Measurements from ENCODE around the gene FAU. TPM values are rescaled to one million over a fixed set of nuclear protein-coding genes. Genes with fewer than 3 reads are reported as not detected.

FAU gene
- total and polyA plus RNA-seq, 9 of the 15 experiments (the other 6 are each of a cell fraction or from before 2014, with no cell fraction given), result 433 to 1,827 (median 942) TPM

DNA sequence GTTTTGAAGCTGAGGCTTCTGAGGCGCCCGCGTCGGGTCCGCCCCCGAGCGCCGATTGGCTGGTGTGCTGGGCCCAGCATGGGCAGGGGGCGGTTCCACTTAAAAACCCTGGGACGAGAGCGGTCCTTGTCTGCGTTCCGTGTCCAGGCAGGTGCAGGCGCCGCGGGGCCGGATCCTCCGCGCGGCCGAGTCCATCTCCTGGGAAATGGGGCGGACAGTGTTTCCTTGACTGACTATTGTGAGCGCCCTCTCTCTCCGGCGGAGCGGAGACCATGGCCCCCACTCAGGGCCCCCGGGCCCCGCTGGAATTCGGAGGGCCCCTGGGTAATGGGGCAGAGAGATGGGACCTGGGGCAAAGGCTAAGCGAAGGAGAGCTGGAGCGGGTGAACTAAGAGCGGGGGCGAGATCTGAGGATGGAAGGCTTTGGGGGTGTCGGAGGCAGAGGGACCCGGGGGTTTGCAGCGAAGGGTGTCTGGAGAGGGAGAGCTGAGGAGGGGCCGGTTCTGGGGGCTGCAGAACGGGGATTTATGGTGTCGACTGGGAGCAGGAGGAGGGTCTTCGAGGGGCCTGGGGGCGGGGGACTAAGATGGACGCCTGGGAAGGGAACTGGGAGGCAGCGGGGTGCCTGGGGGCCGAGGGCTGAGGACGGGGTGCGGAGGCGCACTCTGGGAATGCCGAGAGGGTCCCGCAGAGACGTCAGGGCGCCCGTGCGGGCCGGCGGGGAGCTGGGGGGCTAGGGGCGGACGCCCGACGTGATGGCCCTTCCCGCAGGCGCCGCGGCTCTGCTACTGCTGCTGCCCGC is 10.0 kb downstream of the FAU start, which contains the start of gene TM7SF2 (continued):
- TF ChIP-seq SRSF9 (IDR thresholded peaks at IDR 0.05; ENCODE audit: borderline replicate concordance, low read depth, low read length) (no peak), THRAP3 (IDR thresholded peaks at IDR 0.05; ENCODE audit: borderline replicate concordance) (no peak), NCOA4 (IDR thresholded peaks at IDR 0.05; ENCODE audit: partially characterized antibody) (no peak), HDGF (IDR thresholded peaks at IDR 0.05) (no peak), ERF (CRISPR knock-in tag; IDR thresholded peaks at IDR 0.05) (no peak), MAFF (IDR thresholded peaks at IDR 0.05; ENCODE audit: low read length) (no peak), GTF3C2 (IDR thresholded peaks at IDR 0.05; ENCODE audit: borderline replicate concordance, extremely low read depth, insufficient read length) (no peak), ZNF165 (CRISPR knock-in tag; IDR thresholded peaks at IDR 0.05; ENCODE audit: borderline replicate concordance) (no peak), ZNF134 (CRISPR knock-in tag; conservative IDR thresholded peaks at IDR 0.05) (no peak), MGA (IDR thresholded peaks at IDR 0.05) (no peak)
- TF ChIP-seq, protein P1, sequence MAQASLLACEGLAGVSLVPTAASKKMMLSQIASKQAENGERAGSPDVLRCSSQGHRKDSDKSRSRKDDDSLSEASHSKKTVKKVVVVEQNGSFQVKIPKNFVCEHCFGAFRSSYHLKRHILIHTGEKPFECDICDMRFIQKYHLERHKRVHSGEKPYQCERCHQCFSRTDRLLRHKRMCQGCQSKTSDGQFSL (CRISPR knock-in tag; IDR thresholded peaks at IDR 0.05), result no peak
- TF ChIP-seq, protein P1 (tag; IDR thresholded peaks at IDR 0.05), result no peak
